GM12874 (cell line): Measurements from ENCODE around the gene ZNRF4.

Experiments used
- CTCF ChIP-seq: IDR thresholded peaks from 2 replicates; pipeline ENCODE4 v1.5.1; 2011; ENCODE audit warnings: low read depth, mild to moderate bottlenecking, control low read depth, low read length, moderate library complexity; ENCODE audit not compliant: insufficient read depth

The ZNRF4 gene

GRCh38 chr19:5454743-5455142, 474 bp upstream of the ZNRF4 start:
- no peak for TF ChIP-seq CTCF

- no peak for TF ChIP-seq CTCF
These were observed 1.1 kb downstream of the ZNRF4 start for GRCh38 chr19:5456130-5456840.

- no peak for TF ChIP-seq CTCF
These were observed 1.6 kb downstream of the ZNRF4 start for GRCh38 chr19:5456841-5457200.

- TF ChIP-seq CTCF, result no peak
These were observed 2.5 kb downstream of the ZNRF4 start for GRCh38 chr19:5457709-5458108.

- TF ChIP-seq CTCF, result no peak
These were observed 3.2 kb downstream of the ZNRF4 start for GRCh38 chr19:5458420-5458819.

- TF ChIP-seq CTCF, result no peak
These were observed 4.1 kb downstream of the ZNRF4 start for GRCh38 chr19:5459360-5459759.

- no peak for TF ChIP-seq CTCF
These were observed 5.5 kb downstream of the ZNRF4 start for GRCh38 chr19:5460748-5461147.
